Activated T-cell treated with anti-CD3 and anti-CD28 coated beads for 48 hours (primary cell): ENCODE data around the gene ABAT.
"Not testable (repeated sequence)": the region's sequence is repeated elsewhere in the genome, so short reads cannot be mapped to it uniquely, and the experiment has no call there.

Source experiments
- DNase-seq: peaks from one replicate; pipeline ENCODE4 v3.0.0-alpha.2; 2020; ENCODE audit warnings: low read depth

ABAT gene

DNA sequence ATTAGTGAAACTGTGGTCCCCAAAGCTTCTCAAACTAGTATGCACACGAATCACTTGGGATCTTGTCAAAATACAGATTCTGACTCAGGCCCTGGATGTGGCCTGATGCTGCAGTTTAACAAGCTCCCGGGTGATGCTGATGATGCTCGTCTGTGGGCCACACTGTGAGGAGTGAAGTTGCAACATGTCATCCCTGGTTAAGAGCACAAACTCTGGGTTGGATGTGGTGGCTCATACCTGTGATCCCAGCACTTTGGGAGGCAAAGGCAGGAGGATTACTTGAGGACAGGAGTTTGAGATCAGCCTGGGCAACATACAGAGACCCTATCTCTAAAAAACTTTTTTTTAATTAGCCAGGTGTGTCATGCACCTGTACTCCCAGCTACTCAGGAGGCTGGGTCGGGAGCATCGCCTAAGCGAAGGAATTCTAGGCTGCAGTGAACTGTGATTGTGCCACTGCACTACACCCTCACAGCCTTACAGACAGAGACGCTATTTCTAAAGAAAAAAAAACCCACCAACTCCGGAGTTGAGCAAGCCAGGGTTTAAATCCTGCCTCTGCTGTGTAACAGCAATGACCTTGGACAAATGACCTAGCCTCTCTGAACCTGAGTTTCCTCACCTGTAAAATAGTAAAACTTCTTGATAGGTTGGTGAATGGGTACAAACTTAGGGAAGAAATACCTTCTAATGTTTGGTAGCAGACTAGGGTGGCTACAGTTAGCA is 24.4 kb upstream of the ABAT start:
- no peak for DNase-seq

DNA sequence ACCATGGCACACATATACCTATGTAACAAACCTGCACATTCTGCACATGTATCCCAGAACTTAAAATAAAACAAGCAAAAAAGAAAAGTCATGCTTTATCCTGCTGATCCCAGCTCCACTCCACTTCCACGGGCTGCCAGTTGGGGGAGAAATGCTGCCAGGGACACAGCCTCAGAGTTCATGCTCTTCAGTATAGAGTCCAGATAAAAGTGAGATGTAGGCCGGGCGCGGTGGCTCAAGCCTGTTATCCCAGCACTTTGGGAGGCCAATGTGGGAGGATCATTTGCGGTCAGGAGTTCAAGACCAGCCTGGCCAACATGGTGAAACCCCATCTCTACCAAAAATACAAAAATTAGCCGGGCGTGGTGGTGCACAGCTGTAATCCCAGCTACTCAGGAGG is 22.5 kb upstream of the ABAT start:
- DNase-seq: not testable (repeated sequence)

GRCh38 chr16:8655184-8655717 is 19.2 kb upstream of the ABAT start:
- DNase-seq: peak; percentile 34

- no peak for DNase-seq
Observed at GRCh38 chr16:8656376-8656775, 18.0 kb upstream of the ABAT start.

GRCh38 chr16:8660841-8661301 is 13.5 kb upstream of the ABAT start:
- DNase-seq: peak; percentile 30

DNA sequence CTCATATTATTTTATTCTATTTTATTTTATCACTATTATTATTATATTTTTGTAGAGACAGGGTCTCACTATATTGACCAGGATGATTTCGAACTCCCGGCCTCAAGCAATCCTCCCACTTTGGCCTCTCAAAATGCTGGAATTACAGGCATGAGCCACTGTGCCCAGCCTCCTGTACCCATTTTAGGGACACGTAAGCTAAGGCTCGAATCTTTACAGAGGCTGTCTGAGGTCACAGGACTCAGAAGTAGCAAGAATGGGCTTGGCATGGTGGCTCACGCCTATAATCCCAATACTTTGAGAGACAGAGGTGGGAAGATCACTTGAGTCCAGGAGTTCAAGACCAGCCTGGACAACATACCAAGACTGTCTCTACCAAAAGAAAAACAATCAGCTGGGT is 12.7 kb upstream of the ABAT start:
- DNase-seq: no peak

- no peak for DNase-seq
Observed at GRCh38 chr16:8663192-8664089, 11.0 kb upstream of the ABAT start.

DNA sequence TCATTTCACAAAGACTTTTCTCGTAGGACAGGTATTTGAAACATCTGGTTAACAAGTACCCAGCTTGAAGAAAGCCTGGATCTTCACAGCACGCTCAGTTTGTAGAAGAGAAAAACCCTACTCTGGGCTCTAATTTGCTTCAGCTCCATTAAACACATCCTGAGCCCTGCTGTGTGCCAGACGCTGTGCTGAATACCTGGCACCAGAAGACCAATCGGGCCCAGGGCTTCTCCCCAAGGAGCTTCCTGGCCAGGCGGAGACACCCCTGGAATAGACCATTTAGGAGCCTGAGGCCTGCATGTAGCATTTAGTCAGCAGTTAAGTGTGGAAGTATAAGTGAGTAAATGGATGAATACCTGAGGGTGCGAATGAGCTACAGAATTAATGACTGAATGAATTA is 8.9 kb upstream of the ABAT start:
- no peak for DNase-seq

DNA sequence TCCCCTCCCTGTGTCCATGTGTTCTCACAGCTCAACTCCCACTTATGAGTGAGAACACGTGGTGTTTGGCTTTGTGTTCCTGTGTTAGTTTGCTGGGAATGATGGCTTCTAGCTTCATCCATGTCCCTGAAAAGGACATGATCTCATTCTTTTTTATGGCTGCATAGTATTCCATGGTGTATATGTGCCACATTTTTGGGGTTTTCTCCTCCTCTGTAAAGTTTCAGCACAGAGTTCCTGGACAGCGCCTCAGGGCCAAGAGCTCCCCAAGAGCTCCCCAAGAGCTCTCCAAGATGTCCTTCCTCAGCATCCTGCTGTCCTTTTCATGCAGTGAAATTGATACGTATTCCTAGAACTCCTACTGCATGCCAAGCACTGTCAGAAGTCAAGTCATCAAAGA is 6.9 kb upstream of the ABAT start:
- no peak for DNase-seq

DNA sequence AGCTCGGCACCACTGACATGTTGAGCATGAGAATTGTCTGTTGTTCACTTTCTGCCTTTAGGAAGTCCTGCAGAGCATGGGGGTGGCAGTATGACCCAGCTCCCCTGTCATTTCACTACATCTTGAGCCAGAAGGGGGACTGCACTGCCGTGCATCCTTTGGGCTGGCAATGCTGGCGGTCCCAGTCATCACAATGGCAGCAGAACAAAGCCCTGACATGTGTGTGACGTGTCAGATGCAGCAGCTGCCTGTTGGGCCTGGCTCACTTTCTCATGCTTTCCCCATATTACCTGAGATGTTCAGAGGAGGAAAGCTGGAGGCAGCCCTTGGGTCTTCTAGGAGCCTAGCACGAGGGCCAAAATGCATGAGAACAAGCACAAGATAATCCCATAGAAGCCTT is 6.3 kb upstream of the ABAT start:
- no peak for DNase-seq

DNA sequence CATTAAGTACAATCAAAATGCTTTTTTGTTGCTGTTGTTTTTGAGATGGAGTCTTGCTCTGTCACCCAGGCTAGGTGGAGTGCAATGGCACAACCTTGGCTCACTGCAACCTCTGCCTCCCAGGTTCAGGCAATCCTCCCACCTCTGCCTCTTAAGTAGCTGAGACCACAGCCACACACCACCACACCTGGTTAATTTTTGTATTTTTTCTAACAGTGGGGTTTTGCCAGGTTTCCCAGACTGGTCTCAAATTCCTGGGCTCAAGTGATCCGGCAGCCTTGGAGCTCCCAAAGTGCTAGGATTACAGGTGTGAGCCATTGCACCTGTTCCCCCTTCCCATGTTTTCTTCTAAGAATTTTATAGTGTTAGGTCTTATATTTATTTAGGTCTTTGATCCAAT is 4.9 kb upstream of the ABAT start:
- DNase-seq: no peak

GRCh38 chr16:8670014-8670560 is 4.3 kb upstream of the ABAT start:
- no peak for DNase-seq

DNA sequence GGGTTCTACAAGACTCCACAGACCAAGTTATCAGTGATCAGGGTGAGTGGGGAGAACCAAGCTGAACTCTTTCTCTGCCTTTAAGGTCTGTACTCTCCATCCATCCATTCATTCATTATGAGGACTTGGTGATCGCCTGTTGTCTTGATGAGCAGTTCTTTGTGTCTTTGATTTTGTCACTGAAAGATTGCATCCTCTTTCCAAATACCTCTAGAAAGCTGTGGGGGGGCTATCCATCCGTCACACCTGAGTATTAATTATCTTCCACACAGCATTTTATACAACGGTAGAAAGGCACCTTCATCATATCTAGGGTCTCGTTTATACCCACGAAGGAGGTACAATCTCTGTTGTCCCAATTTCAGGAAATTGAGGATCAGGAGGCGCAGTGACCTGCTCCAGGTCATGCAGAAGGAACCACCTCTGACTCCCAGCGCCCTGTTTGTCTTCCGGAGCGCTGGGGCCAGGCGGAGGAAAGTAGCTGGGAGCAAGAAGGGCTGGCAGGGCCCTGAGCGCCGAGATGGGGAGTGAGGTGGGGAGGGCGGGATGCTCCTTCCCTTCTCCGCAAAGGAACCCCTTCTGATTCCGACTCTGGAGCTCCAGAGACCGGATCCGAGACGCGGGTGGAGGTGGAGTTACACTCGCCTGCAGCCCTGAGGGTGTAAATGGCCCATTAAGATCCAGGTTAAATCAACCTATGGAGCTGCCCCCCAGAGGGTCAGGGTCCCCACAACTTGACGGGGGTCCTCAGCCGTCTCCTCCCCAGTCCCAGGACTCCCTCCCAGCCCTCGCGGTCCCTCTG is 605 bp upstream of the ABAT start:
- no peak for DNase-seq

DNA sequence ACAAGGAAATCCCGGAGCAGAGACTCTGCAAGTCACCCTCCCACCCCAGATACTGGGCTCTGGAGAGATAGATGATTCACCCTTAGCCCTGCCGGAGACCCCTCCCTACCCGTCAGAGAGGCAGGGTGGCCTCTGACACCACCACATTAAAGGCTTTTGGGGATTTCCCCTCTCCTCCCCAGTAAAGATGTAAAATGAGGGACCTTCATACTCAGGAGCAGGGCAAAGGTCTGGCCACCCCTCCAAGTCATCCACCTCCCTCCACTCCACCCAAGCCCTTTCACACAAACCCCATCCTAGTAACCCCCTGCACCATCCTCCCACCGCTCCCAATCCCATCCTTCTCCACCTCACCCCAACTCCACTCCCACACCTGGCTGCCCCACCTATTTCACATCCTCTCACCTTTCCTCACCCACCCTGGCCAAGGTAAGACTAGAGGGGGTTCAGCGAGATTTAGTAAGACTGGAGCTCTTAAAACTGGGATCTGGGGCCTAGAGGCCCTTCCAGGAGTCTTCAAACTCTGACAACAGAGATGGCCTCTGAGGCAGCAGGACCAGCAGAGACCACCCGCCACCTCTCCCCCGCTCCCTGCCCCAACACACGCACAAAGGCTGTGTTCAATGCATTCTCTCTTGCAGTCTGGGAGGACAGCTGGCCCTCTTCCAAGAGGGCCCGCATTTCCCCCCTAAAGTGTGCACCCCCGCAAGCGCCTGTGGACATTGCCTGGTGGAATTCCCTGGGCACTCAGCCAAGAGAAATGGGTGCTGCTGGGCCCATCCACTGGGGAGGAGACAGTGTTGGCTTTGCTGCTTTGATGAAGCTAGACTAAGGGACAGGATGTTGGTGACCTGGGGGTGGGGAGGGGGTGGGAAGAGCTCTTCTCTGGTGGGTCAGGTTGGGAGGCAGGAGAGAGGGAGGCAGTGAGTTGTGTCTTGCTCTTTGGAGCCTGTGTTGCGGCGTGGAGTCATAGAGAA is 1.1 kb downstream of the ABAT start:
- DNase-seq: peak; percentile 44

DNA sequence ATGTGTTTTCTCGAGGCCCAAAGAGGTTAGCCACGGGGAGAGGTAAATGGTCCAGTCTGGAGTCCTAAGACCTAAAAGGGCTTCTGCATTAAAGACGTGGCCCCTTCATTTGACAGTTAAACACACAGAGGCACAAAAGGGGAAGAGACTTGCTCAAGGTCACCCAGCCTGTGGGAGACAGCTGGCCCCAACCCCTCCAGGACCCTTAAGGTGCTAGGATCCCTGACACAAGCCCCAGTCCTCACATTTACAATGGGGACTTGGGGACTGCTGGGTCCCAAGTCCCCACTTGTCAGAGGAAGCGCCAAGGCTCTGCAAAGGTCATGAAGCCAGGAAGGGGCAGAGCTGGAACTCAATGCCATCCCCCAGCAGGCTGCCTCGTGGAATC is 1.7 kb downstream of the ABAT start:
- no peak for DNase-seq

DNA sequence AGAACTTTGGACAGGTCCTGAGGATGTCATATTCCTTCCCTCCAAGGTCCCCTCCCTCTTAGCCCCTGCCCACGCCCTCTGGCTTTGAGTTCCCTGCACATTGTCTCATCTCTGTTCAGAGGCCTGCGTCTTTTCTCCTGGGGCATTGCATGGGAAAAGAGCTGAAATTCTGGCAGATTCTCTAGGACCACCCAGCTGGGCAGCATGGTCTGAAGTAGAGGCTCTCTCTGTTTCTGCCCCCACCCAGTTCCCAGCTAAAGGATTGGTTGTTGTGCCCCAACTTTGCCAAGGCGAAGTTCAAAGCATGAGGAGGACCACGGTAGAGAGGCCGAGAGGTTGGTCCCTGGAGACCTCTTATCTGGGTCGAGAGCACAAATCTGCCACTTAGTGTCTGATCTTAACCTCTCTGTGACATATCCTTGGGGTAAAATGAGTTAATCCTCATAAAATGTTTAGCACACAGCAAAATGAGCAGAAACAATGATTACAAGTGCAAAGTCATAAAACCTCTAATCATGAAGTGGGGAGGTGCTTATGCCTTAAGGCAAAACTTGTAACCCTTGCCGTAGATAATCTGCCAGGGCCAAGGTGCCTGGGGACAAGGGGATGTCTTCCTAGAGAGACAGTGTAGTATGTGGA is 2.4 kb downstream of the ABAT start:
- DNase-seq: no peak

- no peak for DNase-seq
Observed at GRCh38 chr16:8677481-8677880, 3.1 kb downstream of the ABAT start.

DNA sequence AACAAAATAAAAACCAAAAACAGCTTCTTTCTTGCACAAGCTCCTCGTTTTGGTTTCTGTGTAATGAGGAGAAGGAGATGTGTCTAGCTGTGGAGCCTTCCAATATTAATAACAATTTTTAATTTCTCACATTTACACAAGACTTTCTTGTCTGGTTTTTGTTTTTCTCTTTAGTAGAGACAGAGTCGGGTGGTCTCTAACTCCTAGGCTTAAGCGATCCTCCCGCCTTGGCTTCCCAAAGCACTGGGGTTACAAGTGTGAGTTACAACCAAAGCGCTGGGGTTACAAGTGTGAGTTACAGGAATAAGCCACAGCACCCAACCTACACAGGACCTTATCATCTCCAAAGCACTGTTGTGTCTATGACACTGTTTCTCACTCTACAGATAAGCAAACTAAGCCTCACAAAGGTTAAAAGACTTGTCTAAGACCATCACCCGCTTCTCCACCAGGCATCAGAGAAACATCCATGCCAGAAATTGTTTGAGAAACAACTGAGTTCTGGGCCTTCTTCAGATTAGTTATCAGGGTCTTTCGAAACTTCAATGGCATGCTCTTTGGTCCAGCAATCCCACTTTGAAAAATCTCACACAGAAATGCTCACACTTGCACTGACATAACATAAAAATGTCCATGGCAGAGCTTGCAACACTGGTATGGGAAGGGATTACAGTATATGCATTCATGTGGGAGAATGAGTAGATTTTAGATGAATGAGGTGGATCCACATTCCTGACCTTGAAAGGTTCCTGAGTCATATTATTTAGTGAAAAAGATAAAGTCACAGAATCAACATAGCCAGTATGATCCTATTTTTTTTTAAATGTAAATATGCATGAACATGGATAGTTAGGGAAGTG is 3.9 kb downstream of the ABAT start:
- DNase-seq: no peak

DNA sequence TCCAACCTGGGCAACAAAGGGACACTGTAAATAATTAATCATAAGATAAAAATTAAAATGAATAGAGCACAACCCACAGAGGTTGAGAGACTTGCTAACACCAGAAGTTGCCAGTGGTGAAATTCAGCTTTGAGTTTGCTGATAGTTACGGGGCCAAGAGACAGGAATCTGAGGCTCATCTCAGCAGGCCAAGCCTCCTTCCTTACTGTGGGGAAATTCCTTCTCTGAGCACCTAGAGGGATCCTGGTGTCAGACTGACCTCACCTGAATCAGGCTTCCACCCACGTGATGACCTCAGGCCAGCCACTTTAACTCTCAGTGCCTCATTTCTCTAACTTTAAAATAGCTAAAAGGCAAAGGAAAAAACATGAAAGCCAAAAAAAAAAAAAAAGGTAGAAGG is 4.7 kb downstream of the ABAT start:
- no peak for DNase-seq
